ENCODE results near the gene FER. TPM values are rescaled to one million over a fixed set of nuclear protein-coding genes. Genes with fewer than 3 reads are reported as not detected.
"Not testable (repeated sequence)": the region's sequence is repeated elsewhere in the genome, so short reads cannot be mapped to it uniquely, and the experiment has no call there.

The FER gene
- total and polyA plus RNA-seq, 12 donors, result 3.5 to 37.5 (median 27.0) TPM

- DNase-seq, result no peak
- WGBS, 4 donors, result 78 to 86% (median 79%) methylated on average over 1 of the region's 1 CpG
- no peaks in the 10 kb centered on the region for H3K9me3 ChIP-seq (replicated peaks in 1 of 3)
- H3K27me3 ChIP-seq, result no peaks in the 10 kb centered on the region
- H3K36me3 ChIP-seq (replicated peaks in 1 of 2), result no peaks in the 10 kb centered on the region
- no peak for TF ChIP-seq POLR2A (IDR thresholded peaks at IDR 0.05)
- no peak for TF ChIP-seq CTCF (IDR thresholded peaks at IDR 0.05)
- no peak overlapping the region for H3K4me3 ChIP-seq
- peaks cover 0 to 23% of the 10 kb centered on the region in 2 donors for H3K4me1 ChIP-seq (replicated peaks in 1 of 2)
- intact Hi-C loops (cut with DNase I), result no loop called here
- no peak overlapping the region for H3K27ac ChIP-seq
These were observed 24.9 kb downstream of the FER start for GRCh38 chr5:108772626-108773025.

- no peaks in the 10 kb centered on the region for H3K9me3 ChIP-seq (replicated peaks in 1 of 3)
- no peaks in the 10 kb centered on the region for H3K27me3 ChIP-seq
- H3K4me1 ChIP-seq (replicated peaks in 1 of 2), result peaks cover 0 to 23% of the 10 kb centered on the region in 2 donors
- H3K27ac ChIP-seq, result no peak overlapping the region
- DNase-seq, result no peak
- 94 to 100% (median 98%) methylated on average over 2 of the region's 2 CpGs for WGBS, 4 donors
- intact Hi-C loops (cut with DNase I), result no loop called here
- H3K36me3 ChIP-seq (replicated peaks in 1 of 2), result no peaks in the 10 kb centered on the region
- no peak overlapping the region for H3K4me3 ChIP-seq
- no peak for TF ChIP-seq CTCF (IDR thresholded peaks at IDR 0.05)
- TF ChIP-seq POLR2A (IDR thresholded peaks at IDR 0.05), result no peak
These were observed 25.6 kb downstream of the FER start for GRCh38 chr5:108773330-108773729.

- DNase-seq; H3K9me3 ChIP-seq (replicated peaks in 1 of 3); H3K4me3 ChIP-seq; intact Hi-C loops (cut with DNase I); H3K36me3 ChIP-seq (replicated peaks in 1 of 2); H3K27ac ChIP-seq; H3K27me3 ChIP-seq: not testable (repeated sequence)
- WGBS, 4 donors, result 96 to 99% (median 96%) methylated on average over 2 of the region's 2 CpGs
- peaks cover 0 to 23% of the 10 kb centered on the region in 2 donors for H3K4me1 ChIP-seq (replicated peaks in 1 of 2)
These were observed 26.4 kb downstream of the FER start for GRCh38 chr5:108774079-108774478.

DNA sequence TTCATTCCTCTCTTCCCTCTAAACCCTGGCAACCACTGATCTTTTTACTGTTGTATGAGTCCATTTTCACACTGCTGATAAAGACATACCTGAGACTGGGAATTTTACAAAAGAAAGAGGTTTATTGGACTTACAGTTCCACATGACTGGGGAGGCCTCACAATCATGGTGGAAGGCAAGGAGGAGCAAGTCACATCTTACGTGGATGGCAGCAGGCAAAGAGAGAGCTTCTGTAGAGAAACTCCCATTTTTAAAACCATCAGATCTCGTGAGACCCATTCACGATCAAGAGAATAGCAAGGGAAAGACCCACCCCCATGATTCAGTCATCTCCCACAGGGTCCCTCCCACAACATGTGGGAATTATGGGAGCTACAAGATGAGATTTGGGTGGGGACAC, 29.9 kb downstream of the FER start:
- H3K27ac ChIP-seq; DNase-seq; H3K9me3 ChIP-seq (replicated peaks in 1 of 3); H3K36me3 ChIP-seq (replicated peaks in 1 of 2); H3K4me3 ChIP-seq; intact Hi-C loops (cut with DNase I); H3K27me3 ChIP-seq: not testable (repeated sequence)
- 94 to 99% (median 96%) methylated on average over 3 of the region's 3 CpGs for WGBS, 4 donors
- peaks cover 0 to 20% of the 10 kb centered on the region in 2 donors for H3K4me1 ChIP-seq (replicated peaks in 1 of 2)

DNA sequence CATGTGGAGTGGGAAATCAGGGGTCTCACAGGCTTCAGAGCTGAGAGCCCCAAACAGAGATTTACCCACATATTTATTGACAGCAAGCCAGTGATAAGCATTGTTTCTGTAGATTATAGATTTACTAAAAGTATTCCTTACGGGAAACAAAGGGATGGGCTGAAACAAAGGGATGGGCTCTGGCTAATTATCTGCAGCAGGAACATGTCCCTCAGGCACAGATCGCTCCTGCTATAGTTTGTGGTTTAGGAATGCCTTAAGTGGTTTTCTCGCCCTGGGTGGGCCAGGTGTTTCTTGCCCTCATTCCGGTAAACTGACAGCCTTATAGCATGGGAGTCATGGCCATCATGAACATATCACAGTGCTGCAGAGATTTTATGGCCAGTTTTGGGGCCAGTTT, 36.9 kb downstream of the FER start:
- H3K27me3 ChIP-seq; intact Hi-C loops (cut with DNase I): not testable (repeated sequence)

GRCh38 chr5:108786806-108787483, 39.2 kb downstream of the FER start:
- TF ChIP-seq POLR2A (IDR thresholded peaks at IDR 0.05) (no peak), CTCF (IDR thresholded peaks at IDR 0.05) (no peak)
- H3K27ac ChIP-seq, result no peak overlapping the region
- H3K4me3 ChIP-seq, result no peak overlapping the region
- intact Hi-C loops (cut with DNase I), result no loop called here
- no peaks in the 10 kb centered on the region for H3K36me3 ChIP-seq (replicated peaks in 1 of 2)
- DNase-seq, result no peak
- H3K4me1 ChIP-seq (replicated peaks in 1 of 2), result peaks cover 0 to 21% of the 10 kb centered on the region in 2 donors
- no peaks in the 10 kb centered on the region for H3K27me3 ChIP-seq
- WGBS, 4 donors, result 87 to 94% (median 90%) methylated on average over 4 to 12 of the region's 12 CpGs
- H3K9me3 ChIP-seq (replicated peaks in 1 of 3), result no peaks in the 10 kb centered on the region

More for the DNA sequence above, 36.9 kb downstream of the FER start:
- not testable (repeated sequence) for H3K4me3 ChIP-seq; H3K27ac ChIP-seq; H3K36me3 ChIP-seq (replicated peaks in 1 of 2); DNase-seq; H3K9me3 ChIP-seq (replicated peaks in 1 of 3)
- 93 to 99% (median 97%) methylated on average over 4 of the region's 4 CpGs for WGBS, 4 donors
- H3K4me1 ChIP-seq (replicated peaks in 1 of 2), result peaks cover 0 to 26% of the 10 kb centered on the region in 2 donors
